K562 (cell line): ENCODE data around the gene PFKL. TPM values are rescaled to one million over a fixed set of nuclear protein-coding genes. Genes with fewer than 3 reads are reported as not detected.

ENCODE experiments used
- ATAC-seq: fragments of 200-7000 bp; cut with Tn5 transposase; 3 replicates; pipeline ENCODE4 v1.9.1; 2020; ENCODE audit warnings: moderate library complexity
- BruUV-seq: library from RNA; stranded (reverse); fragments of 400-500 nt; replicated peaks from 2 replicates; lab custom pipeline; 2021; lab: Mats Ljungman, UMichigan
- CTCF ChIA-PET: fragments of 300-600 bp; formaldehyde crosslinking; extraction: SDS; loops from one replicate; lab custom pipeline; 2021; ENCODE audit warnings: low intra/inter-chr PET ratio; lab: Yijun Ruan, JAX
- POLR2A ChIA-PET: fragments of 300-600, 350-650 bp; sonication (Branson Sonifier 250); formaldehyde crosslinking; extraction: SDS; loops from one replicate; lab custom pipeline; 2021; ENCODE audit warnings: antibody characterized with exemption, inconsistent platforms; lab: Yijun Ruan, JAX
- DNase-seq, 4 experiments: peaks; one replicate each; pipeline versions ENCODE4 v3.0.0 to v3.0.0-alpha.2; 2011 to 2018; ENCODE audit warnings: low spot score in 3 of 4, mixed read lengths in 3 of 4; ENCODE audit errors: extremely low read depth in 1 of 4
- FAIRE-seq: peaks from 2 replicates; lab custom pipeline; 2011; peaks lifted over from hg19 to GRCh38; lab: Jason Lieb, UNC
- H2AFZ ChIP-seq: 2 replicates; pipeline ENCODE4 v1.6.0; 2011; ENCODE audit warnings: low read depth, low read length, control low read depth, inconsistent platforms
- H3K27ac ChIP-seq: fragments of 200-600 bp; 3 replicates; pipeline ENCODE4 v1.8.0; 2011; ENCODE audit warnings: low read depth, mild to moderate bottlenecking, control low read depth, inconsistent platforms, low read length, moderate library complexity, mixed read lengths; ENCODE audit errors: extremely low read depth
- H3K27me3 ChIP-seq, 2 experiments: fragments of 300-600 bp in 1 of 2; 2 replicates in 1 of 2; 3 replicates in 1 of 2; pipeline versions ENCODE4 v1.6.0 to v1.8.0; 2011; ENCODE audit warnings: inconsistent platforms in 2 of 2, low read length in 2 of 2, mild to moderate bottlenecking in 1 of 2, mixed read lengths in 1 of 2, moderate library complexity in 1 of 2; ENCODE audit not compliant: control insufficient read depth in 2 of 2, insufficient read depth in 2 of 2
- H3K36me3 ChIP-seq: fragments of 300-600 bp; 3 replicates; pipeline ENCODE4 v1.8.0; 2011; ENCODE audit warnings: mild to moderate bottlenecking, low read length, inconsistent platforms; ENCODE audit not compliant: control insufficient read depth, insufficient read depth
- H3K4me1 ChIP-seq, 2 experiments: fragments of 200-600 bp in 1 of 2; replicated peaks in 1 of 2; 2 replicates in 1 of 2; 3 replicates in 1 of 2; pipeline versions ENCODE4 v1.5.1 to v1.8.0; 2011; ENCODE audit warnings: inconsistent platforms in 2 of 2, low read length in 2 of 2, mild to moderate bottlenecking in 1 of 2, mixed read lengths in 1 of 2, moderate library complexity in 1 of 2; ENCODE audit not compliant: control insufficient read depth in 2 of 2, insufficient read depth in 2 of 2
- H3K4me2 ChIP-seq: 2 replicates; pipeline ENCODE4 v1.6.1; 2011; ENCODE audit warnings: low read length, control low read depth, inconsistent platforms, mixed read lengths; ENCODE audit not compliant: insufficient read depth
- H3K4me3 ChIP-seq: fragments of 200-600 bp; sonication (generic), shearing (Covaris generic); 2 replicates; pipeline ENCODE4 v1.5.1; 2016; ENCODE audit warnings: control low read depth, inconsistent platforms
- H3K79me2 ChIP-seq: fragments of 200-600 bp; 3 replicates; pipeline ENCODE4 v1.8.0; 2011; ENCODE audit warnings: low read length, inconsistent platforms; ENCODE audit not compliant: control insufficient read depth, insufficient read depth
- H3K9ac ChIP-seq, 2 experiments: 2 replicates each; pipeline versions ENCODE4 v1.6.0 to v1.6.1; 2011; ENCODE audit warnings: low read depth in 2 of 2, low read length in 2 of 2, control low read depth in 1 of 2, inconsistent platforms in 1 of 2, mild to moderate bottlenecking in 1 of 2, mixed read lengths in 1 of 2; ENCODE audit not compliant: insufficient read depth in 1 of 2
- H3K9me1 ChIP-seq: one replicate; pipeline ENCODE4 v1.6.0; 2011; ENCODE audit warnings: inconsistent platforms, mild to moderate bottlenecking, low read length, moderate library complexity; ENCODE audit not compliant: control insufficient read depth, insufficient read depth
- H3K9me3 ChIP-seq: replicated peaks from 2 replicates; pipeline ENCODE4 v1.5.1; 2011; ENCODE audit warnings: low read depth, low read length, inconsistent platforms; ENCODE audit not compliant: control insufficient read depth, insufficient read depth
- H4K20me1 ChIP-seq: replicated peaks from 2 replicates; pipeline ENCODE4 v1.6.1; 2011; ENCODE audit warnings: low read length, inconsistent platforms, mixed read lengths; ENCODE audit not compliant: control insufficient read depth, insufficient read depth
- CHCHD3 ChIP-seq: fragments of 250-450 bp; sonication (Bioruptor Pico); IDR thresholded peaks from 2 replicates; pipeline ENCODE4 v2.1.2; 2022; ENCODE audit warnings: mild to moderate bottlenecking
- MAX ChIP-seq: sonication (generic); formaldehyde crosslinking; IDR thresholded peaks from 2 replicates; pipeline ENCODE4 v1.9.0; 2022; ENCODE audit warnings: mild to moderate bottlenecking, missing genetic modification reagents
- NEUROD1 ChIP-seq: fragments of 150-350 bp; IDR thresholded peaks from 2 replicates; pipeline ENCODE4 v1.6.1; 2014; ENCODE audit warnings: borderline replicate concordance, low read length, low read depth; ENCODE audit not compliant: partially characterized antibody
- NRF1 ChIP-seq, 2 experiments: fragments of 450-650 bp; IDR thresholded peaks in 1 of 2; conservative IDR thresholded peaks in 1 of 2; 2 replicates each; pipeline ENCODE4 v1.6.1; 2014; ENCODE audit warnings: mild to moderate bottlenecking in 2 of 2
- RBFOX2 ChIP-seq: fragments of 200-400 bp; formaldehyde crosslinking; IDR thresholded peaks from 2 replicates; pipeline ENCODE4 v1.6.1; 2017; ENCODE audit warnings: low read depth, mild to moderate bottlenecking, low read length, moderate library complexity
- WGBS: fragments of 100-300 bp; shearing (Covaris generic); methylation state at CpG from one replicate; pipeline ENCODE4 v1.1.6; 2016; ENCODE audit warnings: low coverage, mixed read lengths; ENCODE audit not compliant: insufficient coverage; ENCODE audit errors: missing lambda C conversion rate; 5-methylcytosine and 5-hydroxymethylcytosine counted together
- in situ Hi-C: fragments of 300-500 bp; cut with MboI; formaldehyde crosslinking; loops from 4 replicates; pipeline ENCODE4 v1.15.0; 2018; ENCODE audit warnings: inconsistent platforms, mixed read lengths
- intact Hi-C: fragments of 100-400 bp; cut with micrococcal nuclease; formaldehyde crosslinking; loops from 2 replicates; pipeline ENCODE4 v1.14.2; 2022
- polyA plus RNA-seq, 8 experiments: library from polyadenylated mRNA; depleted of rRNA in 4 of 8; stranded (reverse) in 5 of 8; unstranded in 3 of 8; fragments of >200 nt; fragmentation: Nextera tagmentation in 2 of 8; fragmentation: Illumina TruSeq in 1 of 8; extraction: Ambion mirVana in 2 of 8; extraction: Trizol in 1 of 8; gene quantifications; 2 replicates each; pipeline versions ENCODE4 v1.2.1 to v1.2.3, GENCODE V29; 2011 to 2014; ENCODE audit warnings: inconsistent platforms in 1 of 8, missing spikeins in 1 of 8
- total RNA-seq, 7 experiments: library from RNA; depleted of rRNA in 6 of 7; stranded (reverse); fragments of >200 nt in 6 of 7; fragmentation: Illumina TruSeq in 2 of 7; extraction: Trizol in 2 of 7; gene quantifications; 2 replicates each; pipeline versions ENCODE4 v1.2.1 to v1.2.3, GENCODE V29; 2011 to 2021; ENCODE audit warnings: low replicate concordance in 1 of 7

Gene PFKL
- total and polyA plus RNA-seq, 9 of the 15 experiments (the other 6 are each of a cell fraction or from before 2014, with no cell fraction given), result 1.1 to 124 (median 45.6) TPM

GRCh38 chr21:44335266-44336059 is 35.6 kb downstream of the PFKL start:
- Histone ChIP-seq H3K4me2 (no peak overlapping the region), H3K9me1 (peaks cover 9% of the 10 kb centered on the region), H3K4me3 (no peak overlapping the region), H3K27me3 (no peaks in the 10 kb centered on the region), H3K36me3 (peaks cover 8% of the 10 kb centered on the region; the same call in 1 of the 3 replicates), H3K9me3 (no peaks in the 10 kb centered on the region), H3K27ac (no peak overlapping the region), H2AFZ (no peak overlapping the region), H3K79me2 (no peaks in the 10 kb centered on the region), H3K9ac (peak overlapping the region in 1 of 2 experiments; percentile 10; a peak in 2 of 4 replicates), H4K20me1 (peaks cover 6% of the 10 kb centered on the region; the same call in 1 of the 2 replicates), H3K4me1 (peaks cover 13 to 59% of the 10 kb centered on the region in 2 experiments; a peak in 4 of 5 replicates)
- DNase-seq, result no peak
- TF ChIP-seq NEUROD1 (no peak), CHCHD3 (no peak), MAX (CRISPR knock-in tag) (peak; percentile 23; the same call in 1 of the 2 replicates), NRF1 (conservative IDR thresholded peaks at IDR 0.05 in 1 of 2, IDR thresholded peaks at IDR 0.05 in 1 of 2) (no peak), RBFOX2 (peak; percentile 20; the same call in 1 of the 2 replicates)
- WGBS, result 86% methylated on average over 22 of the region's 24 CpGs
- ChIA-PET CTCF (no interaction called here), POLR2A (interaction anchor here (0.8 to 0.9 kb wide), 2 partner anchors 16 to 21 kb away, joined by 4 to 6 read pairs; no protein-coding TSS in a partner anchor)
- FAIRE-seq, result no peak
- intact Hi-C loops (no loop called here), in situ Hi-C loops (no loop called here)
- ATAC-seq, result no peak
- no TSS peak for BruUV-seq
